Uterus (tissue), 4 donors: ENCODE results near the gene AAK1. TPM values are rescaled to one million over a fixed set of nuclear protein-coding genes. Genes with fewer than 3 reads are reported as not detected.

Source experiments
- DNase-seq, 2 donors: peaks; one replicate each; pipeline ENCODE4 v3.0.0-alpha.2; 2019 to 2020
- H3K27ac ChIP-seq, 2 donors: fragments of 200-600 bp; sonication (generic); 1 replicate in 1 of 2; 2 replicates in 1 of 2; pipeline ENCODE4 v1.5.1; 2016 to 2018
- H3K27me3 ChIP-seq, 2 donors: fragments of 200-600 bp; sonication (generic); one replicate each; pipeline ENCODE4 v1.5.1; 2018 to 2019; ENCODE audit warnings: control low read depth in 1 of 2
- H3K36me3 ChIP-seq, 2 donors: fragments of 200-600 bp; sonication (generic); one replicate each; pipeline ENCODE4 v1.5.1; 2019; ENCODE audit warnings: control low read depth in 1 of 2
- H3K4me1 ChIP-seq, 2 donors: fragments of 200-600 bp; sonication (generic); one replicate each; pipeline ENCODE4 v1.5.1; 2018 to 2019; ENCODE audit warnings: control low read depth in 1 of 2
- H3K4me3 ChIP-seq, 2 donors: fragments of 200-600 bp; sonication (generic); 1 replicate in 1 of 2; 2 replicates in 1 of 2; pipeline ENCODE4 v1.5.1; 2018 to 2019; ENCODE audit warnings: mild to moderate bottlenecking in 1 of 2
- H3K9me3 ChIP-seq, 2 donors: fragments of 200-600 bp; sonication (generic); one replicate each; pipeline ENCODE4 v1.5.1; 2019; ENCODE audit warnings: control low read depth in 1 of 2
- CTCF ChIP-seq, 4 experiments: fragments of 200-600 bp in 2 of 4; fragments of 450-650 bp in 2 of 4; sonication (generic) in 2 of 4; IDR thresholded peaks; one replicate each; pipeline ENCODE4 v1.5.1; 2016 to 2019; ENCODE audit warnings: antibody characterized with exemption in 4 of 4, mild to moderate bottlenecking in 2 of 4, moderate library complexity in 1 of 4
- POLR2A ChIP-seq, 2 donors: fragments of 450-650 bp; IDR thresholded peaks; one replicate each; pipeline ENCODE4 v1.6.1; 2016; ENCODE audit warnings: antibody characterized with exemption in 2 of 2, mild to moderate bottlenecking in 1 of 2, moderate library complexity in 1 of 2
- intact Hi-C: fragments of 100-400 bp; cut with DNase I; formaldehyde crosslinking; loops from one replicate; pipeline ENCODE4 v1.15.1; 2023; ENCODE audit warnings: low total_unique reads
- total RNA-seq, 4 donors: library from RNA; depleted of rRNA in 3 of 4; stranded (reverse); fragments of >200 nt in 3 of 4; gene quantifications; one replicate each; pipeline versions ENCODE4 v1.1.0 to v1.2.4, GENCODE V29; 2014 to 2023
- donor health status: DM: yes; HTN: yes; CAD: no.

AAK1 gene
- total RNA-seq, 4 donors from 2014 or later: 13.1 to 66.3 (median 32.5) TPM

- TF ChIP-seq POLR2A (IDR thresholded peaks at IDR 0.05): no peak
- no peak for TF ChIP-seq CTCF (IDR thresholded peaks at IDR 0.05)
- Histone ChIP-seq H3K9me3 (no peaks in the 10 kb centered on the region), H3K27ac (no peak overlapping the region), H3K4me1 (peaks cover 0 to 7% of the 10 kb centered on the region in 2 donors), H3K27me3 (no peaks in the 10 kb centered on the region), H3K36me3 (no peaks in the 10 kb centered on the region), H3K4me3 (no peak overlapping the region)
- intact Hi-C loops: no loop called here
- DNase-seq: no peak
Observed at GRCh38 chr2:69589973-69590652, 53.4 kb downstream of the AAK1 start.

GRCh38 chr2:69588945-69589344 is 54.6 kb downstream of the AAK1 start:
- no peak for DNase-seq
- TF ChIP-seq POLR2A (IDR thresholded peaks at IDR 0.05) (no peak), CTCF (IDR thresholded peaks at IDR 0.05) (no peak)
- no peaks in the 10 kb centered on the region for H3K27me3 ChIP-seq
- intact Hi-C loops: no loop called here
- no peak overlapping the region for H3K4me3 ChIP-seq
- H3K27ac ChIP-seq: no peak overlapping the region
- H3K4me1 ChIP-seq: peaks cover 0 to 7% of the 10 kb centered on the region in 2 donors
- no peaks in the 10 kb centered on the region for H3K36me3 ChIP-seq
- H3K9me3 ChIP-seq: no peaks in the 10 kb centered on the region

- Histone ChIP-seq H3K4me3 (no peak overlapping the region), H3K27ac (no peak overlapping the region), H3K27me3 (no peaks in the 10 kb centered on the region), H3K4me1 (peaks cover 0 to 7% of the 10 kb centered on the region in 2 donors), H3K9me3 (no peaks in the 10 kb centered on the region), H3K36me3 (no peaks in the 10 kb centered on the region)
- no peak for DNase-seq
- no peak for TF ChIP-seq CTCF (IDR thresholded peaks at IDR 0.05)
- TF ChIP-seq POLR2A (IDR thresholded peaks at IDR 0.05): no peak
- intact Hi-C loops: no loop called here
Observed at GRCh38 chr2:69588403-69588802, 55.1 kb downstream of the AAK1 start.

- no peaks in the 10 kb centered on the region for H3K27me3 ChIP-seq
- peaks cover 0 to 7% of the 10 kb centered on the region in 2 donors for H3K4me1 ChIP-seq
- no peak overlapping the region for H3K27ac ChIP-seq
- no peak overlapping the region for H3K4me3 ChIP-seq
- intact Hi-C loops: no loop called here
- H3K9me3 ChIP-seq: no peaks in the 10 kb centered on the region
- no peaks in the 10 kb centered on the region for H3K36me3 ChIP-seq
- no peak for DNase-seq
- no peak for TF ChIP-seq CTCF (IDR thresholded peaks at IDR 0.05)
Observed at GRCh38 chr2:69585855-69586555, 57.5 kb downstream of the AAK1 start.

- no peak for DNase-seq
- TF ChIP-seq POLR2A (IDR thresholded peaks at IDR 0.05) (no peak), CTCF (IDR thresholded peaks at IDR 0.05) (no peak)
- Histone ChIP-seq H3K27me3 (no peaks in the 10 kb centered on the region), H3K4me3 (no peak overlapping the region), H3K4me1 (no peaks in the 10 kb centered on the region), H3K27ac (no peak overlapping the region), H3K36me3 (no peaks in the 10 kb centered on the region), H3K9me3 (no peaks in the 10 kb centered on the region)
- intact Hi-C loops: no loop called here
Observed at GRCh38 chr2:69584127-69584889, 59.2 kb downstream of the AAK1 start.
